KOPT-K1 (cell line): ENCODE measurements around the gene MCM10.
"Not testable (repeated sequence)": the region's sequence is repeated elsewhere in the genome, so short reads cannot be mapped to it uniquely, and the experiment has no call there.

Experiments
- H3K27ac ChIP-seq: fragments of 200-600 bp; sonication (generic); 2 replicates; pipeline ENCODE4 v1.5.1; 2016; ENCODE audit warnings: antibody characterized with exemption, mild to moderate bottlenecking, low read depth, low read length; ENCODE audit not compliant: poor library complexity, severe bottlenecking
- H3K36me3 ChIP-seq: fragments of 200-600 bp; sonication (generic); 2 replicates; pipeline ENCODE4 v1.5.1; 2017; ENCODE audit warnings: antibody characterized with exemption, mild to moderate bottlenecking, low read length, moderate library complexity; ENCODE audit not compliant: insufficient read depth
- H3K9me3 ChIP-seq: fragments of 200-600 bp; sonication (generic); 2 replicates; pipeline ENCODE4 v1.5.1; 2017; ENCODE audit warnings: antibody characterized with exemption, low read length, mild to moderate bottlenecking; ENCODE audit not compliant: insufficient read depth, poor library complexity, severe bottlenecking

Gene MCM10

DNA sequence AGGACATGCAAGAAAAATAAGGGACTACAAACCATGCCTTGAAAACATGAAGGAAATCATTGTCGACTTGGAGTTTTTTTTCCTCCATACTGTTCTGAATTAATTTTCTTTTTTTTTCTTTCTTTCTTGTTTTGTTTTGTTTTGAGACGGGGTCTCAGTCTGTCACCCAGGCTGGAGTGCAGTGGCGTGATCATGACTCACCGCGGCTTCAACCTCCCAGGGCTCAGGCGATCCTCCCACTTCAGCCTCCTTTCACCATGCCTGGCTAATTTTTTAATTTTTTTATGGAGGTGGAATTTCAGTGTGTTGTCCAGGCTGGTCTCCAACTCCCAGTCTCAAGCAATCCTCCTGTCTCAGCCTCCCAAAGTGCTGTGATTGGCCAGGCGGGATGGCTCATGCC is 61.2 kb downstream of the MCM10 start:
- no peak overlapping the region for H3K27ac ChIP-seq
- H3K36me3 ChIP-seq = no peaks in the 10 kb centered on the region
- H3K9me3 ChIP-seq = no peaks in the 10 kb centered on the region

DNA sequence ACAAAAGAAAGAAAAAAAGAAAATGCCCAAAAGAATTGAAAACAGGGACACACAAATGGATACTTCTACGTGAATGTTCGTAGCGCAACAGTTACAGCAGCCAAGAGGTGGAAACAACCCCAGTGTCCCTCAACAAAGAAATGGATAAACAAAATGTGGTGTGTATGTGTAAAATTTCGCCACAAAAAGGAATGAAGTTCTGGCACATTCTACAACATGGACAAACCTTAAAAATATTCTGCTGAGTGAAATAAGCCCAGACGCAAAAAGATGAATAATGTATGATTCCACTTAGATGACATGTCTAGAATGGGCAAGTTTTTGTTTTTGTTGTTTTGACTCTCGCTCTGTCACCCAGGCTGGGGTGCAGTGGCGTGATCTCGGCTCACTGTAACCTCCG is 61.9 kb downstream of the MCM10 start:
- Histone ChIP-seq H3K27ac (no peak overlapping the region), H3K36me3 (no peaks in the 10 kb centered on the region), H3K9me3 (no peaks in the 10 kb centered on the region)

DNA sequence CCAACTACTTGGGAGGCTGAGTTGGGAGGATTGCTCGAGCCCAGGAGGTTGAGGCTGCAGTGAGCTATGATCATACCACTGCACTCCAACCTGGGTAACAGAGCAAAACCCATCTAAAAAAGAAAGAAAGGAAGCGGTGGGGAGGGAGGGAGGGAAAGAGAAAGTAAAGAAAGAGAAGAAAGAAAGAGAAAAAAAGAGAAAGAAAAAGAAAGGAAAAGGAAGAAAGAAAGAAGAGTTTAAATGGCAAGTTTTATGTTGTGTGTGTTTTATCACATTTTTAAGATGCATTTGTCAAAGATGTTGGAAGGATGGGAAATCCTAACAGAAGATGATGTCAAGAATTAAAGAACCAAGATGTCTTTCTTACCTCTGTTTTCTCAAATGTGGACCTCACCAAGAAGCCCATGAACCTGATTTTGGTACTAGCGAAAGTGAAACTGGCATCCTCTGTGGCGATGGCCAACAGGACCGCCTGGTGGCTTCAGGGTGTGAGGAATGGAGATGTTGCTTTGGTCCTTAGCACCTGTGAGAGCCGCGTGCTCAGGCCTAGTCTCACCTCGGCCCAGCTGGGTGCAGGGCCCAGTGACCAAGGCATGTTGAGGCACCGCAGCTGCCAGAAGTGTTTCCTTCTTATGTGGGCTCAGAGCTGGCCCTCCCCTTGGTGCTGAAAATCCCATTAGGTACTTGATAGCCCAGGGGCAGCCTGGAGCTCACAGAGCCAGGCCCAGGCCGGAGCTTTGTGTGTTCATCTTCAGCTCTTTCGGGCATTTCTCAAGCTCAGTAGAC is 63.0 kb downstream of the MCM10 start:
- Histone ChIP-seq H3K9me3 (no peaks in the 10 kb centered on the region), H3K36me3 (no peaks in the 10 kb centered on the region), H3K27ac (no peak overlapping the region)

DNA sequence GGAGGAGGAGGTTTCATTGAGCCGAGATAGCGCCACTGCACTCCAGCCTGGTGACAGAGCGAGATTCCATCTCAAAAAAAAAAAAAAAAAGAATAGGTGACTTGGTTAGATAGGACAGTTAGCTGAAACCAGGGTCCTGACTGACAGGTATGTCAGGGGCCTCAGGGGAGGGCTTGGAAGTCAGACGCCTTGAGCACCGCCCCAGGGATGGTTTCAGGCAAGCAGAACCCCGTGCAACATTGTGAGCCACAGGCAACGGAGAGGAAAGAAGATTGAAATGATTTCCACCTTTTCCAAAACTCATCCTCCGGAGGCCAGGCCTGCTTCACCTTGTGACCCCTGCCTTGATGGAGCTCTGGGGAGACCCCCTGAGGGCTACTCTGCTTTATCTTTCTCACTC is 64.2 kb downstream of the MCM10 start:
- H3K36me3 ChIP-seq = no peaks in the 10 kb centered on the region
- no peak overlapping the region for H3K27ac ChIP-seq
- H3K9me3 ChIP-seq = no peaks in the 10 kb centered on the region

DNA sequence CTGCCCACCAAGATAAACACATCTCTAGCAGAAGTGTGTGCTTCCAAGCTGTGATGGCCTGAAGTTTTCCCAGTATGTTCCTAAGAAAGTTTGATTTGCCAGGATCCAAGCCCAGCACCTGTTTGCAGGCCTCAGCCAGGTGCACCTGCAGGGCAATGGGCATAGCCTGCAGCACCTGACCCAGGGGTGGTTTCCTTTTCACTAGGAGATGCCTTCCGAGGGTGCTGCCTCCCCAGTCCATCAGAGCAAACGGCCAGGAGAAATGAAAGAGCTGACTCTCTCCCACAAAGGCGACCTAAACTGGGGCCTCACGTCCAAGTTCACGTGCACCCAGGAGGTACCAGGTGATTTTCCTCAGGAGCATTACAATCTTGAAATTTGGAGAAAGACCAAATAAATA is 65.7 kb downstream of the MCM10 start:
- no peak overlapping the region for H3K27ac ChIP-seq
- no peaks in the 10 kb centered on the region for H3K9me3 ChIP-seq
- no peaks in the 10 kb centered on the region for H3K36me3 ChIP-seq

DNA sequence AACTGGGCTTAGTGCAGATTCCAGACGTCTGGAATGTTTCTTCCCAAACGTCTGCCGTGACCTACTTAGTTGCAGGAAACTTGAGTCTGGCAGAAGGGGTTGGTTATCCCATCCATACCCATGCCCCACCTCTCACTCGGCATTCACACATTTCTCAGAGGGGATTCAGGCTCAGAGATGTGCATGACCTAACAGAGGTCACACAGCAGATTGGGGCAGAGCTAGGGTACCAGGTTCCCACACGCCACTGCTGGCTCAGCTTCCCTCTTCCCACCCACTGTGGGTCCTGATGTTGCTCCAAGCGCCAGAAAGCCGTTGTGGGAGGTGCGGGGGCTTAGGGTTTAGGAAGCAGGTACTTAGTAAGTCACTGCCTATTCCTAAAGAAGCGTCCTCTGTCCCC is 69.8 kb downstream of the MCM10 start:
- no peak overlapping the region for H3K27ac ChIP-seq
- H3K36me3 ChIP-seq = no peaks in the 10 kb centered on the region
- no peaks in the 10 kb centered on the region for H3K9me3 ChIP-seq

DNA sequence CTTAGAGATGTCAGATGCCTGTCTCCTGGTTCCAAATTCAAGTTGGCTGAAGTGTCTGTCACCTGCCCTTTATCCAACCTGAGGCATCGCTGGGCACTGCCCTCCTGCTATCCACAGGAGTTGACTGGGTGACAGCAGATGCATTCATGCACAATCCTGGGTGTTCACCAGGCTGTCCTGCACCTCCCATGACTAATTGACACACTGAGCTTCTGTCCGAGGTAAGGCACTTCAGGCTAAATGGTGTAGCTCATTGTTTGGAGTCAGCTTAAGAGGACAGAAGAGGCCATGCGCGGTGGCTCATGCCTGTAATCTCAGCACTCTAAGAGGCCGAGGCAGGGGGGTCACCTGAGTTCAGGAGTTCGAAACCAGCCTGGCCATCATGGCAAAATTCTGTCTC is 70.5 kb downstream of the MCM10 start:
- H3K36me3 ChIP-seq = no peaks in the 10 kb centered on the region
- no peak overlapping the region for H3K27ac ChIP-seq
- no peaks in the 10 kb centered on the region for H3K9me3 ChIP-seq

DNA sequence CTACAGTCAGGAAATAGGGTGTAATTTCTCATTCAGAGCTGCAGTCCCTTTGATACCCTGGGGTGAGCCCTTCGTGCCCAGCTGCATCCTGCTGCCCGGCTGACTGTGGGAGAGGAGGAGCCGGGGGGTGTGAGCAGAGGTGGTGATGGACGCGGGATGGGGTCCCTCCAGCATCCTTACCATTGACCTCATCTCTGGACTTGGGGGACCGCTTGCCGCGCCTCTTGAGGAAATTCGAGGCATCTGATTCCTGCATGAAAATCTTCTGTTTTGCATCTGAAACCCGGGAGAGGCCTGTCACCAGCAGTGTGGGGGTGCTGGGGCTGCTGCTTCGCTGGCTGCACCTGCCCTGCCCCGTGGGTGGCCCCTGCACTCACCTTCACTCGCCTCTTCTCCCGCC is 72.0 kb downstream of the MCM10 start:
- H3K36me3 ChIP-seq = no peaks in the 10 kb centered on the region
- no peaks in the 10 kb centered on the region for H3K9me3 ChIP-seq
- H3K27ac ChIP-seq = no peak overlapping the region

DNA sequence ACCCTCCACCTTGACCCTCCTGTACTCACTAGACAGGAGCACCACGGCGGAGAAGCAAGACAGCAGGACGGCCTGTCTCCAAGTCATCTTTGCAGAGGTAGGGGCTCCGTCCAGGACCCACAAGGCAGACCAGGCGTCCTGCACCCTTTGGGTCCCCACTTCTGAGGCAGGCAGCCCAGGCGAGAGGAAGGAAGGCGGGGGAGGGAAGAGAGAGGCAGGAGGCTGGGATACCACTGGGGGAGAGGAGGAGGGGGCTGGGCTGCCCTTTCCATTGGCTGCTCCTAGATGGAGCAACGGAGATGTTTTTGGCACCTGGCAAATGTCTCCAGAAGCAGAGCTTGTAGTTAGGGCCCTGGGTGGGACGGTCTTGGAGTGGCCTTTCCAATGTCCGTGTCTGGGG is 72.8 kb downstream of the MCM10 start, which contains the start of gene UCMA:
Gene UCMA, minus strand, starts transcription at position 203 of the 400 bp plus-strand sequence. Its CDS starts 116 bp downstream, at position 87.
- no peaks in the 10 kb centered on the region for H3K9me3 ChIP-seq
- no peaks in the 10 kb centered on the region for H3K36me3 ChIP-seq
- H3K27ac ChIP-seq = no peak within 1 kb of the TSS

DNA sequence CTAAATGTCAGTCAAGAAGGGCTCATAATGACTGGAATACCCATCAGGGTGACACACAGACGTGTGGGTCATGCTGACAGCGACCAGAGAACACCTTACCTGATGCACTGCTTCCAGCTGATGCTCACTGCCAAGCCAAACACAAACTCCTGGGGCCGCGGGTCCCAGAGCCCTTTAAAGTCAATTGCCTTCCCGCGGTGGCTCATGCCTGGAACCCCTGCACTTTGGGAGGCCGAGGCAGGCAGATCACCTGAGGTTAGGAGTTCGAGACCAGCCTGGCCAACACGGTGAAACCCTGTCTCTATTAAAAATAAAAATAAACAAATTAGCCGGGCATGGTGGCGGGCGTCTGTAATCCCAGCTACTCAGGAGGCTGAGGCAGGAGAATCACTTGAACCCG is 73.4 kb downstream of the MCM10 start:
- not testable (repeated sequence) for H3K36me3 ChIP-seq, H3K27ac ChIP-seq, H3K9me3 ChIP-seq

DNA sequence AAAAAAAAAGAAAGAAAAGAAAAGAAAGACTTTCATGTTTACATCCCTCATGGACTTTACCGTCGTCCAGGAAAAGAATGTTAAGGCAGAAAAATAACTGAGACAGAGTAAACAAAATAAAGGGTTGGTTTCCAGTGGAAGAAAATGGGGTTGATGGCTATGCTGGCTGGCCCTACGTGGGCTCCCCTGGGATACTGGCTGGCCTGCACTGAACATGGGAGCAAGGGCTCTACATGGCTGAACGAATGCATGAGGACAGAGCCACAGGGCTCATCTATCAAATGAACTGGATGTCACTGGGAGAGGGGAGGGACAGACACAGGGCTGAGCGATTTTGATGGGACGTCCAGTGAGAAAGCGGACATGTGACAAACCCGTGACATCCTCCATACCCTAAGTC is 75.3 kb downstream of the MCM10 start:
- Histone ChIP-seq H3K36me3 (no peaks in the 10 kb centered on the region), H3K27ac (no peak overlapping the region), H3K9me3 (no peaks in the 10 kb centered on the region)

DNA sequence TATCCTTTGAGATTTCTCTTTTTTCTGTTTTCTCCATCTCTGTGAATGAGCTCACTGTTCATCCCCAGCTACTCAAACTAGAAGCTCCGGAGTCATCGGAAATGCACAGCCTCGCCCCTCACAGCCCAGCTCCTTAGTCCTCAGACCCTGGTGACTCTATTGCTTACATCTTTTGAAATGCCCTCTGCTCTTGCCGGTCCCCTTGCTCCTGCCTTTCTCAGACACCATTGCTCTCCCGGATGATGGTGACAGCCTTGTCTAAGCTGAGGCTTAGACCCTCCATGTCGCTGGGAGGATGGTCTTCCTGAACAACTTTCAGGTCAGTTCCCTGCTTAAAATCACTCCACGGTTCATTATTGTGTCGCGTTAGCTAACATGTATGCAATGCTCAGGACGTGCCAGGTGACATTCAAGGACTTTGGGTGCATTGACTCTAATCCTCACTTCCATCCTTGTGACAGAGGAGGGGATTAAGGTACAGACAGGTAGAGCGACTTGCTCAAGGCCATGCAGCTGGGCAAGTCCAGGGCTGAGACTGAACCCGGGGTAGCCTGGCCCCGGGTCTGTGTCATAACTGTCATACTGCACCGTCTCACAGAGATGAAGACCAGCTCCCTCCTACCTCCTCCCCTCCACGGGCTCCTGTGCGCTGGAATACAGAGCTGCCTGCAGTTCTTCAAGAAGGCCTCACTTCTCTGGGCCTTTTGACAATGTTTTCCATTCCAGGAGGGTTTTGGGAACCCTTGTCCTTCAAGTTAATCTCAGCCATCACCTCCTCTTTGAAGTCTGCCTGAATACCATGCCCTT is 77.1 kb downstream of the MCM10 start:
- Histone ChIP-seq H3K9me3 (no peaks in the 10 kb centered on the region), H3K36me3 (no peaks in the 10 kb centered on the region), H3K27ac (no peak overlapping the region)

DNA sequence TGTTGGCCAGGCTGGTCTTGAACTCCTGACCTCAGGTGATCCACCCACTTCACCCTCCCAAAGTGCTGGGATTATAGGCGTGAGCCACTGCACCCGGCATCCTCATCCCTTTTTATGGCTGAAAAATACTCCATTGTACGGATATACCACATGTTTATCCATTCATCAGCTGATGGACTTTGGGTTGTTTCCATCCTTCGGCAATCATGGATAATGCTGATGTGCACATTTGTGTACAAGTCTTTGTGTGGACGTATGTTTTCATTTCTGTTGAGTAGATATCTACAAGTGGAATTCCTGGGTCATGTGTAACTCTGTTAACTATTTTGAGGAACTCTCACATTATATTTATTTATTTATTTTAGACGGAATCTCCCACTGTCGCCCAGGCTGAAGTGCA is 78.6 kb downstream of the MCM10 start:
- Histone ChIP-seq H3K27ac (no peak overlapping the region), H3K36me3 (no peaks in the 10 kb centered on the region)

DNA sequence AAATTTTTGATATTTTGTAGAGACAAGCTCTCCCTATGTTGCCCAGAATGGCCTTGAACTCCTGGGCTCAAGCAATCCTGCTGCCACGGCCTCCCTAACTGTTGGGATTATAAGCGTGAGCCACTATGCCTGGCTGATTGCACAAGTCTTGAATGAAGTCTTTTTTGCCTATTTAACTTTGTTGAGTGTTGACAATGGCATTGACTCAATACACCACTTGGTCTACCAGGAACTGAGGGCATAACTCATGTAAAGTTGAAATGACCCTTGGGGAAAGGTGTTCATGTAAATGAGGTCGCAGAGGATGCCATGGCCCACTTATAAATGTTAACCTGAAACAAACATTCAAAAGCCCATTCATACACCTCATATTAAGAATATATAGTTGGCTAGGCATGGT is 80.3 kb downstream of the MCM10 start:
- Histone ChIP-seq H3K36me3 (no peaks in the 10 kb centered on the region), H3K27ac (no peak overlapping the region), H3K9me3 (no peaks in the 10 kb centered on the region)

More for the DNA sequence above, 78.6 kb downstream of the MCM10 start:
- H3K9me3 ChIP-seq = no peaks in the 10 kb centered on the region

DNA sequence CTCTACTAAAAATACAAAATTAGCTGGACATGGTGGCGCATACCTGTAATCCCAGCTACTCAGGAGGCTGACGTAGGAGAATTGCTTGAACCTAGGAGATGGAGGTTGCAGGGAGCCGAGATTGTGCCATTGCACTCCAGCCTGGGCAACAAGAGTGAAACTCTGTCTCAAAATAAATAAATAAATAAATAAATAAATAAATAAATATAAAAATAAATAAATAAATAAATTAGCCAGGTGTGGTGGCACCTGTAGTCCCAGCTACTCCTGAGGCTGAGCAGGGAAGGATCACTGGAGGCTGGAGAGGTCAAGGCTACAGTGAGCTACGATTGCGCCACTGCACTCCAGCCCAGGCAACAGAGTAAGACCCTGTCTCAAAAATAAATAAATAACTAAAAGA is 80.9 kb downstream of the MCM10 start:
- H3K36me3 ChIP-seq, H3K27ac ChIP-seq, H3K9me3 ChIP-seq: not testable (repeated sequence)

DNA sequence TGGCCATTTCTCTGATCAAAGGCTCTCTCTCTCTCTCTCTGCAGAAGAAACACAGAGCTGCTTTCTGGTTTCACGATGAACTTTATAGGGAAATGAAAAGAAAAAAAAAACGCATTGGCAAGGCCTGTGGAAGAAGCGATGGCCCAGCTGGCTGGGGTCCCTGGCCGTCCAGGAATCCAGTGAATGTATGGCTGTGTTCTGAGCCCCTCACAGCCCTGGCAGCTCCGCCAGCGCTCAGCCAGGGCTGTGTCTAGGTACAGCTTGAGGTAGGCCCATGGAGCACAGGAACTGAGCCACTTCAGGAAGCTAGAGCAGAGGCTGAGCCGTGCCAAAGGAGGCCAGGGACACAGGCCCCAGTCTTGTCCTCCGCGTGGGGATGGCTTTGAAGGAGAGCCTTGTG is 85.9 kb downstream of the MCM10 start:
- Histone ChIP-seq H3K9me3 (no peaks in the 10 kb centered on the region), H3K36me3 (no peaks in the 10 kb centered on the region)

More for the DNA sequence above, 85.9 kb downstream of the MCM10 start:
- no peak overlapping the region for H3K27ac ChIP-seq
